Kidney (tissue), 14 donors: ENCODE data around the gene MBD5. TPM values are rescaled to one million over a fixed set of nuclear protein-coding genes. Genes with fewer than 3 reads are reported as not detected.

Experiments
- DNase-seq, 5 donors: peaks; one replicate each; pipeline ENCODE4 v3.0.0-alpha.2; 2013 to 2020
- FAIRE-seq: peaks from 2 replicates; lab custom pipeline; 2012; peaks lifted over from hg19 to GRCh38; lab: Jason Lieb, UNC
- H3K27ac ChIP-seq, 2 donors: one replicate each; pipeline ENCODE4 v1.7.0; 2013; ENCODE audit warnings: low read depth in 2 of 2, low read length in 2 of 2, inconsistent platforms in 1 of 2
- H3K27me3 ChIP-seq: one replicate; pipeline ENCODE4 v1.7.1; 2013; ENCODE audit warnings: low read length, inconsistent platforms; ENCODE audit not compliant: control insufficient read depth, insufficient read depth
- H3K36me3 ChIP-seq, 3 donors: one replicate each; pipeline versions ENCODE4 v1.7.0 to v1.7.1; 2013; ENCODE audit warnings: low read length in 3 of 3, control low read depth in 1 of 3, inconsistent platforms in 1 of 3; ENCODE audit not compliant: insufficient read depth in 3 of 3, control insufficient read depth in 2 of 3
- H3K4me1 ChIP-seq, 3 donors: one replicate each; pipeline versions ENCODE4 v1.7.0 to v1.7.1; 2013; ENCODE audit warnings: low read length in 3 of 3, inconsistent platforms in 1 of 3, low read depth in 1 of 3; ENCODE audit not compliant: control insufficient read depth in 2 of 3, insufficient read depth in 2 of 3
- H3K4me3 ChIP-seq, 3 donors: one replicate each; pipeline versions ENCODE4 v1.7.0 to v1.8.1; 2013; ENCODE audit warnings: low read length in 3 of 3, control low read depth in 1 of 3, inconsistent platforms in 1 of 3
- H3K9ac ChIP-seq, 3 donors: one replicate each; pipeline versions ENCODE4 v1.7.0 to v1.7.1; 2013; ENCODE audit warnings: low read length in 3 of 3, control low read depth in 1 of 3, inconsistent platforms in 1 of 3
- H3K9me3 ChIP-seq, 3 donors: one replicate each; pipeline versions ENCODE4 v1.7.0 to v1.7.1; 2013; ENCODE audit warnings: low read length in 3 of 3, control low read depth in 1 of 3, inconsistent platforms in 1 of 3; ENCODE audit not compliant: control insufficient read depth in 2 of 3, insufficient read depth in 1 of 3
- intact Hi-C: fragments of 100-400 bp; cut with DNase I; formaldehyde crosslinking; loops from one replicate; pipeline ENCODE4 v1.11.1; 2022
- polyA plus RNA-seq: library from polyadenylated mRNA; stranded (reverse); fragments of 350-450 nt; fragmentation: Illumina TruSeq; extraction: RNeasy Lipid Tissue Mini Kit (QIAGEN cat#74804); gene quantifications from one replicate; pipeline ENCODE4 v1.2.3, GENCODE V29; 2014; ENCODE audit warnings: low read depth, low replicate concordance; ENCODE audit not compliant: insufficient read depth
- total RNA-seq: library from RNA; stranded (reverse); fragmentation: NEBNext Ultra II Directional; extraction: Animal tissue kit (Norgen Biotek cat#: 25700); gene quantifications from one replicate; pipeline ENCODE4 v1.2.1, GENCODE V29; 2021
- TF ChIP-seq, protein P1 (sequence below): IDR thresholded peaks from 3 replicates; pipeline ENCODE4 v1.5.1; 2012; ENCODE audit warnings: mild to moderate bottlenecking, moderate library complexity, borderline replicate concordance; ENCODE audit not compliant: insufficient read depth; ENCODE audit errors: extremely low read depth
- donor health status: control.
- donor health status: control.
- donor health status: control.
- donor health status: control.
- donor health status: control.
- donor health status: DM: yes; HTN: yes; CAD: no.
- donor health status: Normal renal cell carcinoma (clear cell type).

MBD5 gene
- total and polyA plus RNA-seq, 2 donors from 2014 or later, result 6.9 to 66.8 TPM

DNA sequence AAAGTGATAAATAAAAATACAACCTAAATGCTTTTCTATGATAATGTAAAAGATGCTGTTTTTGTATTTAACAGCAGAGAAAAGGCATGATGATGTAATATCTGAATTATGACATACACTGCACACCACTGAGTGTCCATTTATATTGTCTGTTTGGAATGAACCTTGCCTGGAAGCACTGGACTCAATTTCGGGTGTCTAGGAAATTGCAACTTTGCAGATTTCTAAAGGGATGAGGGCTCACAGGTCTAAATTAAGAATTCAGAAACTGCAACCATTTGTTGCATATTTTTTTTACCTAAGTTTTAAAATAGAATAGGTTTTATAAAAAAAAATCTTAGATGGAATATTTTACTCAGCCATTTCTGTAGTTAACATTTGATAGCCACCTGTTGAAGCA is 492.5 kb downstream of the MBD5 start:
- H3K27me3 ChIP-seq, result no peaks in the 10 kb centered on the region
- H3K4me1 ChIP-seq, result peaks cover 0 to 3% (median 3%) of the 10 kb centered on the region in 3 donors
- H3K36me3 ChIP-seq, result peaks cover 0 to 2% (median 0%) of the 10 kb centered on the region in 3 donors
- H3K9ac ChIP-seq, result no peak overlapping the region
- intact Hi-C loops, result no loop called here
- DNase-seq (no peak), FAIRE-seq (no peak)
- no peaks in the 10 kb centered on the region for H3K9me3 ChIP-seq
- TF ChIP-seq, protein P1, sequence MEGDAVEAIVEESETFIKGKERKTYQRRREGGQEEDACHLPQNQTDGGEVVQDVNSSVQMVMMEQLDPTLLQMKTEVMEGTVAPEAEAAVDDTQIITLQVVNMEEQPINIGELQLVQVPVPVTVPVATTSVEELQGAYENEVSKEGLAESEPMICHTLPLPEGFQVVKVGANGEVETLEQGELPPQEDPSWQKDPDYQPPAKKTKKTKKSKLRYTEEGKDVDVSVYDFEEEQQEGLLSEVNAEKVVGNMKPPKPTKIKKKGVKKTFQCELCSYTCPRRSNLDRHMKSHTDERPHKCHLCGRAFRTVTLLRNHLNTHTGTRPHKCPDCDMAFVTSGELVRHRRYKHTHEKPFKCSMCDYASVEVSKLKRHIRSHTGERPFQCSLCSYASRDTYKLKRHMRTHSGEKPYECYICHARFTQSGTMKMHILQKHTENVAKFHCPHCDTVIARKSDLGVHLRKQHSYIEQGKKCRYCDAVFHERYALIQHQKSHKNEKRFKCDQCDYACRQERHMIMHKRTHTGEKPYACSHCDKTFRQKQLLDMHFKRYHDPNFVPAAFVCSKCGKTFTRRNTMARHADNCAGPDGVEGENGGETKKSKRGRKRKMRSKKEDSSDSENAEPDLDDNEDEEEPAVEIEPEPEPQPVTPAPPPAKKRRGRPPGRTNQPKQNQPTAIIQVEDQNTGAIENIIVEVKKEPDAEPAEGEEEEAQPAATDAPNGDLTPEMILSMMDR, result no peak
- no peak overlapping the region for H3K4me3 ChIP-seq
- no peak overlapping the region for H3K27ac ChIP-seq

DNA sequence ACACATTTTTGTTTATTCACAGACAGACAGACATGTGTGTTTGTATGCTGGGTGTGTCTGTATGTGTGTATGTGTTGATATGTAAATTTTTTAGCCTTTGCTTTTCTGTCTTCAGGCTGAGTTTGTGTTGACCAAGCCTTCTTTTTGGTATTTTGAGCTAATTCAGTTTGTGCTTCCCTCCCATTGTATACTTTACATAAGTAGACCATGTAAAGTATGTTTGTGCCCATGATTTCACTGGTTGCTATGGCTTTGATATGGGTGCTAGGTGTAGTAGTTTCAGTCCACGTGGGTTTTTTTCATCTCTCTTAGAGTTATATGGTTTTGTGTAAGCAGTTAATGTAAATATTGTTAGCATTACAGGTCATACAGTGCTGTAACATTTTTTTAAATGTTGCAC is 494.2 kb downstream of the MBD5 start:
- peaks cover 0 to 2% (median 0%) of the 10 kb centered on the region in 3 donors for H3K4me1 ChIP-seq
- no peaks in the 10 kb centered on the region for H3K9me3 ChIP-seq
- FAIRE-seq (no peak), DNase-seq (no peak)
- no peak overlapping the region for H3K27ac ChIP-seq
- no peaks in the 10 kb centered on the region for H3K27me3 ChIP-seq
- H3K36me3 ChIP-seq, result peaks cover 0 to 2% (median 0%) of the 10 kb centered on the region in 3 donors
- intact Hi-C loops, result no loop called here
- no peak overlapping the region for H3K9ac ChIP-seq
- no peak overlapping the region for H3K4me3 ChIP-seq
- TF ChIP-seq, protein P1, result no peak

DNA sequence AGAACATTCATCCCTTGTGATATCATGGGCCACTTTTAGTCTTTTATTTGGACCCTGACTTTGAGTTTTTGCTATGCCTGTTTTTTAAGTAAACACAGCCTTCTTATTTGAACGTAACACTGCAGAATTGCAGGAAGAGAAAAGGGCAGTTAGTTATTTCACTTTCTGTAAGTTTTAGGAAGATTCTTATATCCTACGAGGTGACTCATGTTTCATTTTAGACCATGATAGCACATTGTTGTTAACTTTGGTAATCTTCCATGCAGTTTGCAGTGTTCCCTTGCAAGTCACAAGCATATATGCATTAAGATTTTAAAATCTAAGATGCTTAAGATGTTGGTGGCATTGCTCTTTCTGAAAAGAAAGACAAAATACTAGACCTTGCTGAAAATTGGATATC is 495.1 kb downstream of the MBD5 start:
- Histone ChIP-seq H3K9me3 (no peaks in the 10 kb centered on the region), H3K27me3 (no peaks in the 10 kb centered on the region), H3K4me3 (no peak overlapping the region), H3K9ac (no peak overlapping the region), H3K4me1 (peaks cover 0 to 2% (median 0%) of the 10 kb centered on the region in 3 donors), H3K36me3 (peaks cover 0 to 2% (median 0%) of the 10 kb centered on the region in 3 donors), H3K27ac (no peak overlapping the region)
- DNase-seq (no peak), FAIRE-seq (no peak)
- intact Hi-C loops, result no loop called here
- TF ChIP-seq, protein P1, result no peak

DNA sequence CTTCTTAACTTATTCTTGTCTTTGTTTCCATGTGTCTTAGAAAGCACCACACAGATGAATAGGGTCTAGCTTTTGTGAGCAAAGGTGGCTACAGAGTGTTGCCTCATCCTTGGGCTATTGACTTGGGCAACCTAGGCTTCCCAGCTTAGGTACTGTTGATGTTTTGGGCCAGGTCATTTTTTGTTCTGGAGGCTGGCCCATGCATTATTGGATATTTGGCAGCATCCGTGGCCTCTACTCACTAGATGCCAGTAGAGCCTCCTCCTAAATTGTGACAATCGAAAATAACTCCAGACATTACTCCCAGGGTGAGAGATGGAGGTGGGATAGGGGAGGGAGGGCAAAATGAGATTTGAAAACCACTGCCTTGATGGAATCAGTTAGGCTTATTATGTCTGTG is 496.4 kb downstream of the MBD5 start:
- DNase-seq, result no peak
- no peak overlapping the region for H3K4me3 ChIP-seq
- intact Hi-C loops, result no loop called here
- H3K27ac ChIP-seq, result no peak overlapping the region
- no peaks in the 10 kb centered on the region for H3K27me3 ChIP-seq
- H3K4me1 ChIP-seq, result peaks cover 0 to 2% (median 0%) of the 10 kb centered on the region in 3 donors
- peaks cover 0 to 2% (median 0%) of the 10 kb centered on the region in 3 donors for H3K36me3 ChIP-seq
- TF ChIP-seq, protein P1, result no peak
- no peak overlapping the region for H3K9ac ChIP-seq
- no peak for FAIRE-seq
- no peaks in the 10 kb centered on the region for H3K9me3 ChIP-seq
